NCI-H524 (cell line): ENCODE data around the gene CASP10.

ENCODE experiments used
- DNase-seq, 2 experiments: peaks; one replicate each; lab custom pipeline; 2025; lab: John Stamatoyannopoulos, UW

The CASP10 gene

GRCh38 chr2:201260302-201260800 lies 77.4 kb downstream of the CASP10 start, which contains the start of gene CASP8:
TSS of gene CASP8 (plus strand) at chr2:201260536. CDS start at chr2:201266487, 5,951 bp downstream.
- no peak for DNase-seq

DNA sequence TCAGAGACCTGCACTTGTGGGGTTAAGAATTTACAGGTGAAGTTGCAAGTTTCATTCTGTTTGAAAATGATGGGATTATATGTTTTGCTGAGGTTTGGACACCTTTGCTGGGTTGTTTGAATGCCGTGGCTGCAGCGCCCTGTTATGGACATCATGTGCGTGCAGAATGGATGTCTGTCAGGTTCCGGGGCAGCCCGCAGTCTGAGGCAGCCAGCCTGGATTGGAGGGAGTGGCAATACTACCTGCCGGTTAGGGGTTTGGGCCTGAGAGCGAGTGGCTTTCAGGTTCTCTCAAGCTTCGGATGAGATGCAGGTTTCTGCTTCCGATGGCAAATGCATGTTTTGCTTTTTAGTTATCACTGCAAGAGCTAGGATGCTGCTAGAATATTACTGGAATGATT lies 78.5 kb downstream of the CASP10 start:
- DNase-seq, result no peak

DNA sequence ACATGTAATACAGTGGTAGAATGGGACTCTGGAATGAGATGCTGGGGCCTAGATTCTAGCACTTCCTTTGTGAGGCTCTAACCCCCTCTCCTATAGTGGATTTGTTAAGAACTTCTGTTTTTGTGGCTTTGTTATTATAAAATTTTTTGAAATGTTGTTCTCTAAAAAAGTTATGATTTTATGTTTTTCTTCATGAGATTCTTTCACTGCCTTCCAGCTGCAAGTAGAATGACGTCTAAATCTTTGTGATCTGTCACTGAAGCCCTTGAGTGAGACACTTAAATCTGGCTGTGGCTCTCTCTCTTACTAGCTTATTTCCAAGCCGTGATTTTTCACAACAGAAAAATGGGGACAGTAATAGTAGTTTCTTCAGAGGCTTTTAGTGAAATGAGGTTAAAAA lies 79.0 kb downstream of the CASP10 start:
- DNase-seq, result no peak

DNA sequence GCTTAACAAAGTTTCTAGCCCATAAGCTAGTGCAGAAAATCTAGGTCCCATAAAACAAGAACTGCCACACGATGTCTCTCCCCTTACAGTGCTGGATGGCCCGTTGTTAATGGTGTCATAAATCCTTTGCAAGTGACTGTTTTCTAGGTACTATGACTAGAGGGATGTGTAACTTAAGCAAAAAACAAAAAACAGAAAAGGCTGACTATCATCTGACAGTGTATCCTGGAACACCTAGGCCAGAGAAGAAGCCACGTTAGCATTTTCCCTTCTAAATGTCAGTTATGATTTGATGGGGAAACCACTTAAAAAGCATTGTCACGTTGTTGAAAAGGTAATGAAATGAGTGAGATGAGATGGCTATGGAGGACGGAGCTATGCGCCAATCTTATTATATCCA lies 79.8 kb downstream of the CASP10 start:
- no peak for DNase-seq

GRCh38 chr2:201263779-201264178 lies 80.8 kb downstream of the CASP10 start:
- no peak for DNase-seq

GRCh38 chr2:201264472-201265173 lies 81.7 kb downstream of the CASP10 start:
- no peak for DNase-seq

DNA sequence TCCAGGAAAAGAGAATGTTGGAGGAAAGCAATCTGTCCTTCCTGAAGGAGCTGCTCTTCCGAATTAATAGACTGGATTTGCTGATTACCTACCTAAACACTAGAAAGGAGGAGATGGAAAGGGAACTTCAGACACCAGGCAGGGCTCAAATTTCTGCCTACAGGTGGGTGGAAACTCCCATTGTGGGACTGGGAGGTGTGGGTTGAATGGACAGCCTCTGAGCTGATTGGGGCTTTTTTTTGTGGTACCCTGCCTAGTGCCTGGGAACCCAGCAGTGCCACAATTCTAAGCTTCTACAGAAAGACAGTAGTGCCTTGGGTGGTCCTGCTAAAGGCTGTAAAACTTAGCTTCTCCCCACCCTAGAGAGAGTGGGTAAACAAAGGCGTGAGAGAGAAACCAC lies 83.7 kb downstream of the CASP10 start:
- no peak for DNase-seq

GRCh38 chr2:201267278-201268030 lies 84.5 kb downstream of the CASP10 start:
- no peak for DNase-seq

DNA sequence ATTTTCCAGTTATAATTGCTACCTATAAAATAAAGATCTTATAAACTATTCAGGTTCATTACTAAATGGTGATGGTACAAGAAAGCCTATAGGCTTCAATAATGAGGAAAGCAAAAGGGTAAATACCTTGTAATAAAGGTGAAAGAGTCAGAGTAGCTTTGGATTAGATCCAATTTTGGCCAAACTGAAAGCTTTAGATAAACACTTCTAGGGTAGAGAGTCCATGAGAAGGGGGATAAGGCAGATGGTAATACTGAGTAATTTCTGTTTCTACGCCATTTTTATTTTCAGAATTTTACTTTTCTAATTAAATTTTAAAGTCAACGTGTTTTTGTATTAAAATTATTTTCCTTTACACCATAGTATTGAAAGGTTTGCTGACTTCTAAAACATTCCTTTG lies 86.8 kb downstream of the CASP10 start:
- DNase-seq, result no peak

DNA sequence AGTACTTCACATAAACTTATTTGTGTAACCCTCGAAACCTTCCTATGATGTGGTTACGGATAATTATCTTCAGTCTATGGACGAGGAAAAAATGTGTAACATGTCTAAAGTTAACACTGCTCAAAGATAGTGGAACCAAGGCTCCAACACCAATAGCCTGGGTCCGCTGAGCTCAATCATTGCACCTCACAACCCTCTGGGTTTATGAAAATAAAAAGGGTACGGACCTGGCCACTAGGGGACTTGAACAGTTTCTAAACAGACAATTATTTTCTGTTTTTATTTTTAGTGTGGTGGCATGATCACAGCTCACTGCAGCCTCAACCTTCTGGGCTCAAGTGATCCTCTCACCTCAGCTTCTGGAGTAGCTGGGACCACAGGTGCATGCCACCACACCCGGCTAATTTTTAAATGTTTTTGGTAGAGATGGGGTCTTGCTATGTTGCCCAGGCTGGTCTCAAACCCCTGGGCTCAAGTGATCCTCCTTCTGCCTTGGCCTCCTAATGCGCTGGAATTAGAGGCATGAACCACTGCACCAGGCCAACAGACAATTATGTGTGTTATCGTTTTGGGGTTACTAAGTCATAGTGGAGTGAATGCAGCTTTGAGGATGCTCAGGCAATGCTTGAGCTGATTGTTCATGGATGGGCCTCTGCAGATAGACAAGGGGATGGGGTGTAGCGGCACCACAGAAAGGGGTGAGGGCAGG lies 87.5 kb downstream of the CASP10 start:
- no peak for DNase-seq

- DNase-seq, result no peak
Measured at GRCh38 chr2:201271917-201272316, 89.0 kb downstream of the CASP10 start.

DNA sequence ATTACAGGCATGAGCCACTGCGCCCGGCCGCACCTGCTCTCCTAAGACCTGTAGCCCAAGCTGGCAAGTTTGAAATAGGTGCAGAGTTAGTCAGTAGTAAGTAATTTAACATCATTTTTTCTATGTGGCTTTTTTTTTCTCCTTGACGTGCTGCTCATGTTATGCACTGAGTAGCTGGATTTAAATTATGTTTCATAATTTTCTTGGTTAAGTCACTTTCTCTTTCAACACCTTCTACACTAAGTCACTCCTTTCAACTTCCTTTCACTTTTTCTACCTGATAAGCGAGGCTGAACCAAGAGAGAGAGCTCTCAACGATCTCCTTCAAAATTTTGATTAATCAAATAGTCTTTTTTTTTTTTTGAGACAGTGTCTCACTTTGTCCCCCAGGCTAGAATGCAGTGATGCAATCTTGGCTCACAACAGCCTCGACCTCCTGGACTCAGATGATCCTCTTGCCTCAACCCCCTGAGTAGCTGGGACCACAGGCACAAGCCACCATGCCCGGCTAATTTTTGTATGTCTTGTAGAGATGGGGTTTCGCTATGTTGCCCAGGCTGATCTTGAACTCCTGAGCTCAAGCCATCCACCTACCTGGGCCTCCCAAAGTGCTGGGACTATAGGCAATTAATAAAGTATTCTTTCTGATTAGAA lies 90.5 kb downstream of the CASP10 start:
- DNase-seq, result no peak

DNA sequence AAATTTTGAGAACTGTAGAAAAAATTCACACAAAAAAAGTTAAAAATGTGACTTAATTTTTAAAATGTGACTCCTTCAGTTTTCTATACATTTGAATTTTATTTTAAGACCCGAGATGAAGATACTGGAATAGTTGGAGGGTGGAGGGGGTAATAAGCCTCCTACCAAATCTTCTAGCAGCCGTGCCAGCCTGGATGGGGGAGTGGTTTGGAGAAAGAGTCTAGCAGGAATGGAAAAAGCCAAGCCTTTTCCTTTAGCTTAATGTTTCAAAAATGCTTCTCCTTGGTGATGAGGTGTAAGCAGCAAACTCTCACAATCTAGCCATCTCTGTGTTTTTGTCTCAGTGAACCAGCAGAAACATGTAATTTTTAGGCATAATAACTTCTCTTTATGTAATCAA lies 92.1 kb downstream of the CASP10 start:
- no peak for DNase-seq

- no peak for DNase-seq
Measured at GRCh38 chr2:201275990-201276389, 93.0 kb downstream of the CASP10 start.

GRCh38 chr2:201276511-201276910 lies 93.6 kb downstream of the CASP10 start:
- DNase-seq, result no peak
